ENCODE measurements around the gene LSM14B.

DNA sequence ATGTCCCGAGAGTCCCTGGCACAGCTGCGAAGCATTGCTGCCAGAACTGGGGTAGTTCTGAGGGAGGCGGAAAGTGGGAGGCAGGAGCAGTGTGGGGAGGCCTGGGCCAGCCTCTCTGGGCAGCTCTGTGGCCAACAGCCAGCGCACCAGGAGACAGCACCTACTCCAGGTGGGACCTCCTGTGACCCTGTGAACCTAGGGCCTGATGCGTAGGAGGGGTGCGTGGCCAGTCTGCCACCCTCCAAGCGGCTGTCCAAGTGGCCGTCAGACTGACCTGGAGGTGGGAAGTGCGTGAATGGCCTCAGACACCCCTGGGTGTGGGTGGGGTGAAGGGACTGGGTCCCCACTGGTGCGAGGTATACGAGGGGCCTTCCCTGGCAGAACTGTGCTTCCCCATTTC lies 36.8 kb downstream of the LSM14B start:
- TF ChIP-seq, protein P1, sequence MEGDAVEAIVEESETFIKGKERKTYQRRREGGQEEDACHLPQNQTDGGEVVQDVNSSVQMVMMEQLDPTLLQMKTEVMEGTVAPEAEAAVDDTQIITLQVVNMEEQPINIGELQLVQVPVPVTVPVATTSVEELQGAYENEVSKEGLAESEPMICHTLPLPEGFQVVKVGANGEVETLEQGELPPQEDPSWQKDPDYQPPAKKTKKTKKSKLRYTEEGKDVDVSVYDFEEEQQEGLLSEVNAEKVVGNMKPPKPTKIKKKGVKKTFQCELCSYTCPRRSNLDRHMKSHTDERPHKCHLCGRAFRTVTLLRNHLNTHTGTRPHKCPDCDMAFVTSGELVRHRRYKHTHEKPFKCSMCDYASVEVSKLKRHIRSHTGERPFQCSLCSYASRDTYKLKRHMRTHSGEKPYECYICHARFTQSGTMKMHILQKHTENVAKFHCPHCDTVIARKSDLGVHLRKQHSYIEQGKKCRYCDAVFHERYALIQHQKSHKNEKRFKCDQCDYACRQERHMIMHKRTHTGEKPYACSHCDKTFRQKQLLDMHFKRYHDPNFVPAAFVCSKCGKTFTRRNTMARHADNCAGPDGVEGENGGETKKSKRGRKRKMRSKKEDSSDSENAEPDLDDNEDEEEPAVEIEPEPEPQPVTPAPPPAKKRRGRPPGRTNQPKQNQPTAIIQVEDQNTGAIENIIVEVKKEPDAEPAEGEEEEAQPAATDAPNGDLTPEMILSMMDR (conservative IDR thresholded peaks at IDR 0.05): no peak
- no peak for TF ChIP-seq ZFX (IDR thresholded peaks at IDR 0.05)
